Colonic mucosa (tissue), 4 donors: ENCODE data around the gene THRB. TPM values are rescaled to one million over a fixed set of nuclear protein-coding genes. Genes with fewer than 3 reads are reported as not detected.
A peak's percentile ranks its signal among the peaks of the same experiment; 100 is the strongest.

Experiments
- DNase-seq: peaks from one replicate; pipeline ENCODE4 v3.0.0-alpha.2; 2020
- H3K27ac ChIP-seq: fragments of 200-600 bp; one replicate; pipeline ENCODE4 v1.8.0; 2021
- H3K27me3 ChIP-seq: fragments of 200-600 bp; one replicate; pipeline ENCODE4 v1.8.0; 2021
- H3K36me3 ChIP-seq: fragments of 200-600 bp; one replicate; pipeline ENCODE4 v1.8.0; 2021
- H3K4me1 ChIP-seq: fragments of 200-600 bp; one replicate; pipeline ENCODE4 v1.8.0; 2021; ENCODE audit warnings: mild to moderate bottlenecking
- H3K4me3 ChIP-seq: fragments of 200-600 bp; one replicate; pipeline ENCODE4 v1.8.0; 2021
- H3K9ac ChIP-seq, 2 donors: one replicate each; pipeline ENCODE4 v1.7.0; 2013; ENCODE audit warnings: control low read depth in 2 of 2, low read depth in 2 of 2, low read length in 2 of 2
- H3K9me3 ChIP-seq: fragments of 200-600 bp; one replicate; pipeline ENCODE4 v1.8.0; 2021
- CTCF ChIP-seq: fragments of 200-600 bp; IDR thresholded peaks from one replicate; pipeline ENCODE4 v1.8.0; 2022; ENCODE audit warnings: antibody characterized with exemption, mild to moderate bottlenecking
- intact Hi-C: fragments of 100-400 bp; cut with DNase I; formaldehyde crosslinking; loops from one replicate; pipeline ENCODE4 v1.14.1; 2022
- total RNA-seq, 2 donors: library from RNA; stranded (reverse); fragmentation: NEBNext Ultra II Directional in 1 of 2; extraction: Animal tissue kit (Norgen Biotek cat#: 25700) in 1 of 2; gene quantifications; one replicate each; pipeline ENCODE4 v1.2.1, GENCODE V29; 2021
- donor health status: healthy.
- donor health status: DM: no; HTN: no; CAD: no.
- donor health status: DM: no; HTN: no; CAD: no.

THRB gene
- total RNA-seq, 2 donors from 2014 or later = 23.3 to 27.6 TPM

GRCh38 chr3:24393316-24393715 is 101.3 kb downstream of the THRB start:
- intact Hi-C loops = no loop called here
- Histone ChIP-seq H3K36me3 (no peaks in the 10 kb centered on the region), H3K9me3 (no peaks in the 10 kb centered on the region), H3K27ac (no peak overlapping the region), H3K4me3 (no peak overlapping the region), H3K4me1 (peaks cover 17% of the 10 kb centered on the region), H3K27me3 (no peaks in the 10 kb centered on the region), H3K9ac (no peak overlapping the region)
- no peak for TF ChIP-seq CTCF
- DNase-seq = no peak

GRCh38 chr3:24390169-24391130 is 104.2 kb downstream of the THRB start:
- Histone ChIP-seq H3K4me3 (no peak overlapping the region), H3K27me3 (no peaks in the 10 kb centered on the region), H3K4me1 (peaks cover 17% of the 10 kb centered on the region), H3K9me3 (no peaks in the 10 kb centered on the region), H3K9ac (no peak overlapping the region), H3K36me3 (no peaks in the 10 kb centered on the region), H3K27ac (peak overlapping the region; percentile 30)
- no peak for DNase-seq
- no peak for TF ChIP-seq CTCF
- intact Hi-C loops = no loop called here

- intact Hi-C loops = no loop called here
- Histone ChIP-seq H3K4me1 (peaks cover 17% of the 10 kb centered on the region), H3K9ac (no peak overlapping the region), H3K27ac (peak overlapping the region; percentile 30), H3K27me3 (no peaks in the 10 kb centered on the region), H3K9me3 (no peaks in the 10 kb centered on the region), H3K36me3 (no peaks in the 10 kb centered on the region), H3K4me3 (no peak overlapping the region)
- TF ChIP-seq CTCF = no peak
- no peak for DNase-seq
Observed at GRCh38 chr3:24389108-24390090, 105.3 kb downstream of the THRB start.

- H3K4me1 ChIP-seq = peaks cover 17% of the 10 kb centered on the region
- TF ChIP-seq CTCF = no peak
- H3K27ac ChIP-seq = no peak overlapping the region
- H3K4me3 ChIP-seq = no peak overlapping the region
- H3K9ac ChIP-seq = no peak overlapping the region
- H3K36me3 ChIP-seq = no peaks in the 10 kb centered on the region
- intact Hi-C loops = no loop called here
- no peaks in the 10 kb centered on the region for H3K9me3 ChIP-seq
- no peak for DNase-seq
- no peaks in the 10 kb centered on the region for H3K27me3 ChIP-seq
Observed at GRCh38 chr3:24388611-24389010, 106.0 kb downstream of the THRB start.

- H3K27ac ChIP-seq = no peak overlapping the region
- intact Hi-C loops = no loop called here
- no peak overlapping the region for H3K9ac ChIP-seq
- H3K36me3 ChIP-seq = no peaks in the 10 kb centered on the region
- H3K9me3 ChIP-seq = no peaks in the 10 kb centered on the region
- H3K4me3 ChIP-seq = no peak overlapping the region
- no peak for TF ChIP-seq CTCF
- peaks cover 17% of the 10 kb centered on the region for H3K4me1 ChIP-seq
- no peaks in the 10 kb centered on the region for H3K27me3 ChIP-seq
- no peak for DNase-seq
Observed at GRCh38 chr3:24388159-24388558, 106.5 kb downstream of the THRB start.
